Measurements from ENCODE around the gene TMEM200A. TPM values are rescaled to one million over a fixed set of nuclear protein-coding genes. Genes with fewer than 3 reads are reported as not detected.

TMEM200A gene
- total RNA-seq, 1 donor from 2014 or later: 3.9 TPM

DNA sequence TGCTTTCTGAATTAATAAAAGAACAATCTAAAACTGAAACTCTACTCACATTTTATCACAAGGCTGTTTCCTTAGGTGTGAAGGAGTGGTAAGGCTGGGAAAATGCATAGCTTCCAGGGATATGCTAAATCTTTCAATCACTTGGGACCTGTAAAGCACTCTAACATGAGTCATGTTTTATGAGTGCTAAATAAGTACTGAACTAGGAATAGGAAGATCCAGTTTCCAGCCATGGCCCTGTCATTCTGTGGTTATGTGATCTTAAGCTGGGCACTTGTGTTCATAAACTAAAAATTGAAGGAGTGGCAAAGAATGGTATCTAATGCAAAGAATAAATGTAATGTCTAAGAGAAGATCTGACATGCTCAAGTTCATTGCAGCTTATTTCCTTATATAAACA is 6.1 kb upstream of the TMEM200A start:
- H3K36me3 ChIP-seq: no peaks in the 10 kb centered on the region
- no peak overlapping the region for H3K4me3 ChIP-seq
- H3K9me3 ChIP-seq: no peaks in the 10 kb centered on the region
- no peaks in the 10 kb centered on the region for H3K27me3 ChIP-seq
- no peak for TF ChIP-seq POLR2AphosphoS5 (IDR thresholded peaks at IDR 0.05; ENCODE audit: insufficient read depth in 1 of 2, low read depth in 1 of 2)
- no peak overlapping the region for H3K27ac ChIP-seq
- no peak for DNase-seq (ENCODE audit: extremely low spot score in 2 of 2)
- intact Hi-C loops (cut with DNase I): loop anchor here (10.0 kb wide), 1 partner anchor 335 kb away; no protein-coding TSS in a partner anchor
- H3K4me1 ChIP-seq: no peaks in the 10 kb centered on the region

DNA sequence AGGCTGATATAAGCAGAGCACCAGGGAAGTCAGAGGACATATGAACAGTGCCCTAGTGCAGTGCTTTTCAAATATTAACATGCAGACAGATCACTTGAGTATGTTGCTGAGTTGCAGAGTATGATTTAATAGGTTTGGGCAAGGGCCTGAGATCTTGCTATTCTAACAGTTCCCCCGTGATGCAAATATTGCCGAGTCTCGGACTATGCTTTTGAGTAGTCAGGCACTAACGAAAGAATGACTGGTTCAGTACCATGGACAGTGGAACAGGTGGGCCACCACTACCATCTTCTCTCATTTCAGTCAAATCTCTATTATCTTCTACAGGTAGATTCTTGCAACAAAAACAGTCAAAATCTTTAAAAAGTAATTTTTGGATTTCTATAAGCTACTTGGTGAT is 3.7 kb upstream of the TMEM200A start:
- no peaks in the 10 kb centered on the region for H3K9me3 ChIP-seq
- H3K4me1 ChIP-seq: peaks cover 6% of the 10 kb centered on the region
- intact Hi-C loops (cut with DNase I): loop anchor here (10.0 kb wide), 1 partner anchor 333 kb away; no protein-coding TSS in a partner anchor
- no peaks in the 10 kb centered on the region for H3K27me3 ChIP-seq
- H3K4me3 ChIP-seq: no peak overlapping the region
- no peak for DNase-seq (ENCODE audit: extremely low spot score in 2 of 2)
- H3K36me3 ChIP-seq: no peaks in the 10 kb centered on the region
- H3K27ac ChIP-seq: no peak overlapping the region
- TF ChIP-seq, protein P1, sequence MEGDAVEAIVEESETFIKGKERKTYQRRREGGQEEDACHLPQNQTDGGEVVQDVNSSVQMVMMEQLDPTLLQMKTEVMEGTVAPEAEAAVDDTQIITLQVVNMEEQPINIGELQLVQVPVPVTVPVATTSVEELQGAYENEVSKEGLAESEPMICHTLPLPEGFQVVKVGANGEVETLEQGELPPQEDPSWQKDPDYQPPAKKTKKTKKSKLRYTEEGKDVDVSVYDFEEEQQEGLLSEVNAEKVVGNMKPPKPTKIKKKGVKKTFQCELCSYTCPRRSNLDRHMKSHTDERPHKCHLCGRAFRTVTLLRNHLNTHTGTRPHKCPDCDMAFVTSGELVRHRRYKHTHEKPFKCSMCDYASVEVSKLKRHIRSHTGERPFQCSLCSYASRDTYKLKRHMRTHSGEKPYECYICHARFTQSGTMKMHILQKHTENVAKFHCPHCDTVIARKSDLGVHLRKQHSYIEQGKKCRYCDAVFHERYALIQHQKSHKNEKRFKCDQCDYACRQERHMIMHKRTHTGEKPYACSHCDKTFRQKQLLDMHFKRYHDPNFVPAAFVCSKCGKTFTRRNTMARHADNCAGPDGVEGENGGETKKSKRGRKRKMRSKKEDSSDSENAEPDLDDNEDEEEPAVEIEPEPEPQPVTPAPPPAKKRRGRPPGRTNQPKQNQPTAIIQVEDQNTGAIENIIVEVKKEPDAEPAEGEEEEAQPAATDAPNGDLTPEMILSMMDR (IDR thresholded peaks at IDR 0.05): no peak
- TF ChIP-seq POLR2A (IDR thresholded peaks at IDR 0.05) (no peak), POLR2AphosphoS5 (IDR thresholded peaks at IDR 0.05; ENCODE audit: insufficient read depth in 1 of 2, low read depth in 1 of 2) (no peak)

DNA sequence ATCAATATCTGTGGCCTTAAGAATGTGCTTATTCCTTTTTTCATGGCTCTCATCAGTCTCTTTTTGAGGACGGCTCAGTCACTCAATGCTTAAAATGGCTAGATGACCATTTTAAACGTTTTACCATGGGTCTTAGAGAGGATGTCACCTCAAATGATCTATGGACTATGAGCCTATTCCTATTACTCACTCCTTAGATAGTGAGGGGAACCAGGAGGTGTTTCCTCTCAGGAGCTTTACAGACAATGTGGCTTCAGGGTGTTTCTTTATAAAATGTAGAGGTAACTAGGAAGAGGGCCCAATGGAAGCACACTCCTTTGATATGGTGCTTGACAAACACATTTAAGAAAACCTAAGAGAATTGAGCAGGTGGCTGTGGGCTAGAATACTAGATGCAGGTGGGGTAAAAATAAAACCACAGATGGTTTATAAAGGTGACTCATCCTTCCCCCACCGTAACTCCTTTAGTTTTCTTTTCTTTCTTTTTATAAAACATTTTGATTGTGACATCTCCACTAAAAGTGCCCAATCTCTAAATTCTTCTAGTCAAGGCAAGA is 1.5 kb upstream of the TMEM200A start:
- intact Hi-C loops (cut with DNase I): loop anchor here (10.0 kb wide), 1 partner anchor 330 kb away; no protein-coding TSS in a partner anchor
- Histone ChIP-seq H3K27ac (no peak overlapping the region), H3K4me3 (no peak overlapping the region), H3K36me3 (no peaks in the 10 kb centered on the region), H3K27me3 (no peaks in the 10 kb centered on the region), H3K4me1 (peaks cover 13% of the 10 kb centered on the region), H3K9me3 (no peaks in the 10 kb centered on the region)
- TF ChIP-seq POLR2A (IDR thresholded peaks at IDR 0.05): no peak
- TF ChIP-seq POLR2AphosphoS5 (IDR thresholded peaks at IDR 0.05; ENCODE audit: insufficient read depth in 1 of 2, low read depth in 1 of 2): no peak
- TF ChIP-seq, protein P1 (IDR thresholded peaks at IDR 0.05): no peak
- no peak for DNase-seq (ENCODE audit: extremely low spot score in 2 of 2)

DNA sequence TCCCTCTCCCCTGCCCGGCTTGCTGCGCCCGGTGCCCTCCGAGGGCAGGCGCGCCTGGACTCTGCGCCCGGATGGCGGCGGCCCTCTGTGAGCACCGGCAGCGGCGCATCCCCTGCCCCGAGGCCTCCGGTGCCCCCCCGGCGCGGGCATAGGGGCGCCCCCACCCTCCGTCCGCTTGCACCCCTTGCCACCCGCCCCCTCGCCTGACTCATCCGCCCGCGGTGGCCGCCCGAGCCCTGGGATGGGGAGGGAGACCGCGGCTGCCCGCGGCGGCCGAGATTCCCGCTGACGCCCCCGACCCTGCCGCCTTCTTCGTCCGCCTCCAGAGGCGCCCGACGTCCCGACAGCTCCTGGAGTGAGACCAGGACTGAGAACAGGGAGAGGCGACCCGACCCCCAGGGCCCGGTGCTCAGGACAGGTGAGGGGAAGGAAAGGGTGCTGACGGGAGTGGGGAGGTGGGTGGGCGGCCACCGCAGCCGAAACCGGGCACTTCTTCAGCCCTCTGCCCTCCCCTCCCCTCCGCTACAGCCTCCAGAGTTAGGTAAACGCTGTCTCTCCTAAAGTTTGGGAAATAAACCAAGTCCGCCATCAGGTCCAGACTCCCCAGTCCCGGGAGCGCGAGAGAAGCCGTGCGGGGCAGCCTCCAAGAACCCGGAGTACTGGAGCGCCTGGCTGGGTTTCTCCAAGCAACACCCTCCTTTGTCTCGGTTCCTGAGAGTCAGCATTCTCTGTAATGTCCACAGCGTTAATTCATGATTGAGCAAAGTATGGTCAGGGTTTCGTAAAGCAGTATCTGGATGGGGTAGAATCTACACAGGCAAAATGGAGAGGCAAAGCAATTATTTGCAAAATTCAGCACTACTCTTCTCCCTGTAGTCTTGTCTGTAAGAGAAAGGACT is 539 bp downstream of the TMEM200A start:
- intact Hi-C loops (cut with DNase I): loop anchor here (10.0 kb wide), 1 partner anchor 328 kb away; no protein-coding TSS in a partner anchor
- TF ChIP-seq, protein P1 (IDR thresholded peaks at IDR 0.05): no peak
- TF ChIP-seq POLR2AphosphoS5 (IDR thresholded peaks at IDR 0.05; ENCODE audit: insufficient read depth in 1 of 2, low read depth in 1 of 2) (peak in 1 of 2 donors; percentile 65), POLR2A (IDR thresholded peaks at IDR 0.05) (peak in 1 of 2 donors; percentile 26)
- DNase-seq (ENCODE audit: extremely low spot score in 2 of 2): no peak

DNA sequence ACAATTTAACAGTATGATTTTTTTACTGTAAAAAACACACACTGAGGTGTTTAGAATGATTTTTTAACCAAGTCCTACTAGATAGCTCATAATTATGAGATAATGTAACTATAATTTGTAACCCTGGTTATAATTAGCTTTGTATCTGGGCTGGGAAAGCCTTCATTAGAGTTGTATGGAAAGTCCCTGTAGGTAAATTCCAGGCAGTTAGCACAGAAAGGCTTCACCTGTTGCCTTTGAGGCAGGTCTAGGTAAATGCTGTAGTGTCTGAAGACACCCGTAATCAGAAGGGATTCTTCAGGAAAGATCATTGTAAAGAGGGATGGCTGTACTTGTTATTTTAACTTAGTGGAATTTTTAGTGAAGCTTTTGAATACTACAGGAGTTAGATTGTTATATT is 1.9 kb downstream of the TMEM200A start:
- H3K27me3 ChIP-seq: no peaks in the 10 kb centered on the region
- no peaks in the 10 kb centered on the region for H3K9me3 ChIP-seq
- H3K36me3 ChIP-seq: no peaks in the 10 kb centered on the region
- TF ChIP-seq, protein P1 (IDR thresholded peaks at IDR 0.05): no peak
- TF ChIP-seq POLR2A (IDR thresholded peaks at IDR 0.05) (no peak), POLR2AphosphoS5 (IDR thresholded peaks at IDR 0.05; ENCODE audit: insufficient read depth in 1 of 2, low read depth in 1 of 2) (no peak)
- H3K4me1 ChIP-seq: peaks cover 15% of the 10 kb centered on the region
- intact Hi-C loops (cut with DNase I): loop anchor here (10.0 kb wide), 1 partner anchor 327 kb away; no protein-coding TSS in a partner anchor
- no peak for DNase-seq (ENCODE audit: extremely low spot score in 2 of 2)
- no peak overlapping the region for H3K4me3 ChIP-seq
- no peak overlapping the region for H3K27ac ChIP-seq

More for the DNA sequence above, 539 bp downstream of the TMEM200A start:
- peak overlapping the region; percentile 78 for H3K27ac ChIP-seq
- peak overlapping the region; percentile 55 to 65 for H3K4me3 ChIP-seq
- no peaks in the 10 kb centered on the region for H3K9me3 ChIP-seq
- H3K4me1 ChIP-seq: peaks cover 15% of the 10 kb centered on the region
- H3K36me3 ChIP-seq: no peaks in the 10 kb centered on the region
- no peaks in the 10 kb centered on the region for H3K27me3 ChIP-seq

All from vagina (tissue), 2 donors.